HG03175 (cell line): Measurements from ENCODE around the gene CLEC16A.

ENCODE experiments used
- ATAC-seq: cut with Tn5 transposase; IDR thresholded peaks from one replicate; pipeline ENCODE4 v1.9.1; 2021; ENCODE audit warnings: mild to moderate bottlenecking, moderate library complexity; ENCODE audit not compliant: unreplicated experiment

Gene CLEC16A

DNA sequence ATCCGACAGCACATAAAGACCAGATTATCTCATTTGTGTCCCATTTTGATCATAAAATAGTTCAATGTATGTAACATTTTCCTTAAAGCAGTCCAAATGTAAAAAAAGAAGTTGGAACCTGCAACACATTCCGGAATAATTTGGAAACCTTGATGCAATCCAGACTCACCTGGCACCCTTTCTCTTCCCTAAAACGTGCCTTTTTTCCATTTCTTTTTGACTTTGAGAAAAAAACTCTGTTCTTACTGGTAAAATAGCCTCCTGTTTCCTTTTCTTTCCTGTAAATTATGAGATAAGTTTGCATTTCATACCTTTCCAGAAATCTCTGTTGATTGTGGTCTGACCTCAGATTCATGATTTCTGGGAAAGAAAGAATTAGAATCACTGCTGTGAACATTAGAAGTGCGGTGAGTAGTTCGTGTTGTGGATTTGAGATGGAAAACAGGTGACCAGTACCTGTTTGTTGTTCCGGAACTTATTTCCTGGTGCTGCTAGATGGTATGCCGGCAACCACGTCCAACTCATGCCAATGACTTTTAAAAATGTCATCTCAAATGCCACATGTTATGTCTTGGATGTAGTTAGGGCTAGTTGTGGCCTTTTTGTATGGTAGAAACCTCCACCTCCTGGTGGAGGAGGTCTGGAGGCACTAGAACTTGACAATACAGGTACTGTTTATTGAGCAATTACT lies 203.5 kb downstream of the CLEC16A start:
- no peak for ATAC-seq

DNA sequence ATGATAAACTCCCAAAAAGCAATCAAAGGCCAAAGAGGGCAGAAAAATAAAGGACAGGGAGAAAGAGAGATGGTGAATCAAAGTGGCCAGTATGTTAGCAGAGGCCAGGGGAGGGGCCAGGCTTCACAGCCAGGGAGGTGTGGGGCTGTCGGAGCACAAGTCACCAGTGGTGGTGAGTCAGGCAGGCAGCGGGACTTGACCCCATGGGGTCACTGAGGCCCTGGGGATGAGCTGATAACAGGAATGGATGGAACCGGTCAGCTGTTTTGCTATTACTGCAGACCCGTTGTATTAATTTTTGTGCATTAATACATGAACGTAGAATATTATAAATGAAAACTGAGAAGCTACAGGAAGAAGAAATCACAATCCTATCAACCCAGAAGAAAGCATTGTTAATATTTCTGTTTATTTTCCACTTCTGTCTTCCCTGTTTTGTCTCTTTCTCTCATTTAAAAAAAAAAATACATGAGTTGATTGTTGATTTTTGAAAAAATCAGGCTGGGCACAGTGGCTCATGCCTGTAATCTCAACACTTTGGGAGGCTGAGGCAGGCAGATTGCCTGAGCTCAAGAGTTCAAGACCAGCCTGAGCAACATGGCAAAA lies 204.8 kb downstream of the CLEC16A start:
- ATAC-seq, result no peak

DNA sequence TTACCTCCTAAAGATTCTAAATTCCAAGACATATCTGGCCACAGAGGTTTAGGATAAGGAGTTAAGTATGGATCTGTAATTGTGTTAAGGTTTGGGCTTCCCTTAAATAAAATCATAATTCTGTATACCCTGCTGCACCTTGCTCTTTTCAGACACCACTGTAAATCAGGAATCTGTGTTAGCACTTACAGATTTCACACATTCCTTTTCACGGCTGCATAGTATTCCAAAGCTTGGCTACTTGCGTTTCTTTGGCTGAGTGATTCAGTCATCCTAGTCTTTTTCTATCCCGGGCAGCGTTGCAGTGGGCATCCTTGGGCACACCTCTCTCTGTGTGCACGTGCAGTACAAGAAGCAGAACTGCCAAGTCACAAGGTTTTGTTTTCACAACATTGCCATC lies 205.8 kb downstream of the CLEC16A start:
- ATAC-seq, result no peak

DNA sequence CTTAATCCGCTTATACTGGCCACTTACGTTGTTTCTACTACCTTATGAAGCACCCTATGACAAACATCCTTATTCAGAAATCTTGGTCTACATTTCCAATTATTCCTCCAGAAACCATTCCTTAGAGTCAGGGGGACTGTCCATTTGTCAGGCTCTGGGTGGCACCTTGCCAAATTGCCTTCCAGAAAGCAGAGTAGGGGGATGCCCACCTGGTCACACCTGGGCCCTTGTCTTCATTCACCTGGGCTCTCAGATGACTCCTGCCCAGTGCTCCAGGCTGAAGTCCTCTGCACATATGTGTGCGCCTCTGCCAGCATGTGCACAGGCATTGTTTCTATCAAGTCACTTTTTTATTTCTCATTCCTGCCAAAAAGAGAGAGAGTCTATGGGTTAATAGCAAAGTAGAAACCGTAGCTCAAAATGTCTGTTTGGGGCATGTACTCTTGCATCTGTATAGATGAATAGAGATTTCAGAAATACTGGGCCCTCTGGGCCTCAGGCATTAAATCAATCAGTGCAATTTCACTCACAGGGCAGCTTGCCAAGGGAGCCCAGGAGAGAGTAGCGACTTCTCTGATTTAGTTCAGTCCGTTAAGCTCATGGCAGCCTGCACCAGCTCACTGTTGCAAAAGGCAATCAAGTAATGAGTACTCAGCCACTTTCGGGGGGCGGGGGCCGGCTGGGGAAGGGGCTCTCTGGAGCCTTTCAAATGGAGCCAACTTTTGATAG lies 207.0 kb downstream of the CLEC16A start:
- ATAC-seq, result no peak

DNA sequence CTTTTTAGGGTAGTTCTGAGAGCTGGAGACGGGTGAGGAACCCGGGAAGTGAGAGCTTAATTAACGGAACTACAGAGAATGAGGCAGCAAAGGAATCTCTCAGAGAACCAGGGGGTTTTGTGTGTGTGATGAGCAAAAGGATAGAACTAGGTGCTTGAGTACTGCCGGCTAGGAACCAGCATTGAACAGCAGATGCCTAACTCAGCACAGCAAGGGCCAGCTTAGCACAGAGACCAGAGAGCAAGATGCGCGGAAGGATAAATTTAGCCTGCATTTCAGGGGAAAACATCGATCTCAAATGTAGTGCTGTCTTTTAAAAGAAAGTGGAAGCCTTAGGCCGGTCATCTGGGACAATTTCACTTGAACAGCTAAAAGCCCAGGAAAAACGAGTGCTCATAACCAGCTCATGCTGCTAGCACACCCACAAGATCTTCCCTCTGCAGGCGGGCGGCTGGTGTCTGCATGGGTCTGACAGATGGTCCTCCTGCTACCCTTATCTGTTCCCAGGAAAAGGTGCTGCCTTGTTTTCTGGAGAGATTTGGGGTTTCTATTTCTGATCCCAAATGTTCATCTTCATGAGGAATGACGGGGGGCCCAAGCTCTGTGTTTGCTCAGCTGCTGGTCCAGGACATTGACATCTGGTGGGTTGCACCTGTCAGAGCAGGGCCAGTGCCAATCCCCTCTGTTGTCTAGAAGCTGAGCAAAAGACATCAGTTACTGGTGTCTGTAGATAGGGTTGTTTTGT lies 207.7 kb downstream of the CLEC16A start:
- no peak for ATAC-seq

DNA sequence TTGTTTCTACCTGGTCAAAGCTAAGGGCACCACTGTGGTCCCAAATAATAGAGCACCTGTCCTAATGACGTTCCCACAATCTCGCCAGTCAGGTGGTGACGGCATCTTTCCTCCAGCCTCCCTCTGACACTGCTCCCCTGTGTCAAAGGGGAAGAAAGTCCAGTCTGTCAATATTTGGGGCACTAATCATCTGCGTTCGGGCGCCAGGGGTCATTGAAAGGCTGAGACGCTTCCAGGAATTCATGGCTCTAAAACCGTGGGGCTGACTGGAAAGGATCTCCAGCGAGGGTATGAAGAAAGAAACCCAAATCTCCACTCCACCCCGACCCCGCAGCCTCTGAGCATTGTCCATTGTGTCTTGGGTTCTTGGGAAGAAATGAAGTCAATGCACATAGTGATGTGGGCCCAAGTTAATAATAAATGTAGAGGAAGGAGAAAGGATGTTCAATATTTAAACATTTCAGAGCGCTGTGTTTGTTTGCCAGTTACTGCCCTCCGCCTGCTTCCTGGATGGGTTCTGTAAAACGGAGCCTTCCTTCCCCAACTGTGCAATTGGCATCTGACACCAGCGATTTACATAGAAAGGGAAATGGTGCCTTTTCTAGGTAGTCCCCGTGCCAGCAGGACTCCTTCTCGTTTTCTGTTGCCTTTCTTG lies 208.4 kb downstream of the CLEC16A start:
- no peak for ATAC-seq

DNA sequence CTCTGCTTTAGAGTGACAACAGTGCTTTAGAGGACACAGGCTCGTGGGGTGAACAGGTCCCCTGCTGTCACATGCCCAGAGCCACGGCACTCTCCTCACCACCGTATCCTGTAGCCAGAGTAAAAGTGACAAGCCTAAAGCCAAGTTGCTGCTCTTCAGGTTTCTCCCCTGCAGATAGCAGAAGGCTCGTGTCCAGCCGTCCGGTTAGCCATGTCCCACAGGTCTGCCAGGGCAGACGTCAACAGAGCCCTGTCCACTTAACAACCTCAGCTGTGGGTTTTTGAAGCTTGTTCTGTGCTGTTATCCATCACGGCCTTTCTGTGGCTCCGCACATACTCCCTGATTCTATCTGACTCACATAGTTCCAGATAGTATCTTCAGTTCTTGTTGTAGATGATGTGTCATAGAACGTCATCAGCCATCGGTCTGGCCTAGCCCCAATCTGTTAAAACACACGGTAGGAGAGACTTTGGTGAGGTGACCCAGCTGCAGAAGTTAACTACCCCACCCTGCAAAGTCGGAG lies 211.0 kb downstream of the CLEC16A start:
- ATAC-seq, result no peak

DNA sequence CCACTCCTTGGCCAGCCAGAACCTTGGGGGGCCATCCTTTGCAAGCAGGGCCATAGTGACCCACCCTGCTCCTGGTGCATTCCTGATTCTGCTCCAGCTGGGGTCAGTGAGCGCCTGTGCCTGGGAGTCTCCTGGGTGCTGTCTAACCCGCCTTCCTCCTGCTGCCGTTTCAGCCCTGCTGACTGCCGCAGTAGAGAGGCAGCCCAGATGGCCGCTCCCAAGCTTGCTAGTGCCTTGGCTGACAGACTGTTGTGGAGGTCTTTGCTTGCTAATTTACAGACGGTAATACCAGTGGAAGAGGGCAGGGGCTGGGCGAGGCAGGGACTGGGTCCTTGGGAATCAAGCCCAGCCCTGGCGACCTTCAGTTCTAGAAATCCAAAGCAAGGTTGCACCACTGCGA lies 212.0 kb downstream of the CLEC16A start:
- ATAC-seq, result no peak

DNA sequence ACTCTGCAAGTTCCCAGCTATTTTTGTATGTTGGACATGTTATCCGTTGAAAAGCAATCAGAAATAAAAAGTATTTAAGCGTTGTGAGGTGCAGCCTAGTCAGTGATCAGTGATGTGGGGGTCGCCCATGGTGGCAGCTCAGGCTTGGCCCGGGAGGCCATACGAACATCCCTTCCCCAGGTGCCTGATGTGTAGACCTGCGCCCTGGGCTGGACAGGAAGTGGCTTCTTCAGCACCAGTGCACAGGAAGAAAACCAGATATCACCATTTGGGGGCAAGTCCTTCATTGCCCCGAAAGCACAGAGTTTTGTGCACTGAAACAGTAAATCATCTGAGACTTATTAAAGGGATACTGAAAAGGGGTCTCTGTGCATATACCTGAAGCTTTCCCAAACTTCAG lies 212.8 kb downstream of the CLEC16A start:
- no peak for ATAC-seq

DNA sequence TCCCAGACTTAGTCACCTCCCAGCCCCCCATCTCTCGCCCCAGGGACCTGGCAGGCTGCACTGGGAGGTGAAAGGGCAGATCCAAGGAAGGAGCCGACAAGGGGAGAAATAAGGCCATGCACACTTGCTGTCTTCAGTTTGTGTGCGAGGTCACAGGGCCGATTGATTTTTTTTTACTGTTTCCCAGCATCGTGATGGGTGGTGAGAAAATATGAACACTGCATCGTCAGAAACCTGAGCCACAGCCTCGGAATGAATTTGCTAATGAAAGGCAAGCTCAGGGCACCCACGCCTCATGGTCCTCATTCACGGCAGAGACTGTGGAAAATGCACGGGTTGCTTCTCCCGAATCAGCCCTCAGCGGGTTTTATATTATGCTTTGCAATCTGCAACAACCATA lies 213.7 kb downstream of the CLEC16A start:
- no peak for ATAC-seq

DNA sequence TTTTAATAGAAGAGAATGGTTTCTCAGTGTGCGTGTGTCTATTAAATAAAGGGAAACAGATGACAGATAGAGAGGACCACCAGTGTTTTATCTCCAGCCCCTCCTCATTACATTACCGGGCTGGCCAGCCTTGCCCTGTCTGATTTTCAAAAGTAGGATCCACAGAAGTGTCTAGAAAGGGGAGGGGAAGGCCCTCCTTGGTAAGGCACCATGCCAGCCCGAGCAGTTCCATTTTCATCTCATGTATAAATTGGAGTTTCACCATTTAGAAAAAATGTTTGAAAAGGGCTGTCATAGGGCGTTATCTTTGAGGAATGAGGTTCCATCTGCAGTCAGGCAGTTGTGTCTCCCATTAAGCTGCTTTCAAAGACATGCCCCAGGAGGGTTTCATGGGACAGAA lies 214.9 kb downstream of the CLEC16A start:
- ATAC-seq, result no peak

DNA sequence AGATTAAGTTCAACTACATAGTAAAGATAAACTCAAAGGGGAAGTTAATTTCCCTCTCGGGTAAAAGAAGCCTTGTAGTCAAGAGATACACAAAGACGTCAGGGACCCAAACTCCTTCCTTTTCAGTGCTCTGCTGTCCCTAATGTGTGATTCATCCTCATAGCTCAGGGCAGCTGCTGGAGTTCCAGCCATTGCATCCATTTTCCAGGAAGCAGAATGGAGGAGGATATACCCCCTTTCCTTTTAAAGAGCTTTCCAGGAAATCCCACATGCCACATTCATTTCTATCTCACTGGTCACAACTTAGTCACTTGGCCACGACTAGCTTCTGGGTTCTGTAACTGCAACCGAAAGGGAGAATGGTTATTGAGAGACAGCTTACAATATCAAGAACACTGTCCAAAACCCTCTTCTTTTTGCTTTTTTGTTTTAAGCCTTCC lies 216.3 kb downstream of the CLEC16A start:
- no peak for ATAC-seq

DNA sequence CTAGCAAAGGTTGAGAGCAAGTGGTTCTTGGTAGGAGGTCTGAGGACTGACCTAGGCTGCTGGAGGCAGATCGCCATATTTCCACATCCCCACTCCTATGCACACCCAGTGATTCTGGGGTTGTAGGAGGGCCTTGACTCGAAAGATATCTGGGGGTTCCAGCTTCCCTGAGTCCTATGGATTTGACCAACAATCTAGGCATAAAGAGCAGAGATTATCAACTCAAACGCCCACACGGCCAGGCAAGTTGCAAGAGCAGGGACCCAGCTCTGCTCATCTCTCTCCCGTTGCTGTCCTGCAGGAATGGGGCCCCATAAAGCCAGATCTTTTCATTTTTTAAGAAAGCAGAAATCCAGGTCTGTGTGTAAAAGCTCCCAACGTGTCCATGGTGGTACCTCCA lies 217.1 kb downstream of the CLEC16A start:
- no peak for ATAC-seq

DNA sequence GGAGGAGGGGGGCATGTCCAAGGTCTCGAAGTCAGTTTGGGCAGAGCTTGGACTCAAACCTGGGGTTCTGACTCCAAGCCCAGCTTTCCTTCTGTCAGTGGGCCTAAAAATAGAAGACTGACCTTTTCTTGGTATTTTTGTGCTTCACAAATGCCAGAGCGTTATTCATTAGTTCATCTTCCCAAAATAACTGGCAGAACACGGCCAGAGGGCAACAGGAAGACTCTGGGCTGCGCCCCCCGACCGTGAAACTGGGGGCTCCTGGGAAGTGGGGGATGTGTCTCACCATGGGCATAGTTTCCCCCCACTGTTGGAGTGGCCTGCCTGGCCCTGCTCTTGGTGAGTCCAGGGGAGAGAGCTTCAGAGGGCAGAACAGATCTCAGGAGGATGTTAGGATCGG lies 217.6 kb downstream of the CLEC16A start:
- no peak for ATAC-seq

DNA sequence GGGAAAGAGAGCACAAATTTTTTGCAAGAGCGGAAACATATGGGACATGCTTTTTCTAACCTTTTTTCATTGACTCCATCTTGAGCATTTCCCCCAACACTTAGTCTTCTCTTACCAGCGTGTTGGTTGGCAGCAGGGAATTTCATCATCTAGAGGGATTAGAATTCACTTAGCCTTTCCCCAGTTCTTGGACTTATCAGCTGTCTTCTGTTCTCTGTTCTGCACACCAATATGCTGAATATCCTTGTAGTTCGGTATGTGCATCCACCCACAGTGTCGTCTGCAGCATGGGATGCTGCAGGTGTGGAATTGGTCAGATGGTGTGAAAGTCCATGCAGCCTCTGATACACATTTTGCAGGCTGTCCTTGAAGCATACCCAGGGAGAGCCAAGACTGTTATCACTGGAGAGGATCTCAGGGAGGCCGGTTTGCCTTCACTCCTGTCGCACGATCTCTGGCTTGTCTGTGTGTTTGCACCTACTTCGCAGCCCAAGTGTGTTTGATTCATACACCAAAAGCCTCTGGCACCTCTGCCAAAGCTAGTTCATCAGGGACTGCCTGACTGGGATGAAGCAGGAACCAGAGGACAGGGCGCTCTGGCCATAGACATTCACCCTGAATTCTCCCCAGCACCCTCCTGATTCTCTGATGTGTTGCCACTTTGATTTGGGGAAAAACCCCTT lies 218.4 kb downstream of the CLEC16A start:
- ATAC-seq, result no peak

DNA sequence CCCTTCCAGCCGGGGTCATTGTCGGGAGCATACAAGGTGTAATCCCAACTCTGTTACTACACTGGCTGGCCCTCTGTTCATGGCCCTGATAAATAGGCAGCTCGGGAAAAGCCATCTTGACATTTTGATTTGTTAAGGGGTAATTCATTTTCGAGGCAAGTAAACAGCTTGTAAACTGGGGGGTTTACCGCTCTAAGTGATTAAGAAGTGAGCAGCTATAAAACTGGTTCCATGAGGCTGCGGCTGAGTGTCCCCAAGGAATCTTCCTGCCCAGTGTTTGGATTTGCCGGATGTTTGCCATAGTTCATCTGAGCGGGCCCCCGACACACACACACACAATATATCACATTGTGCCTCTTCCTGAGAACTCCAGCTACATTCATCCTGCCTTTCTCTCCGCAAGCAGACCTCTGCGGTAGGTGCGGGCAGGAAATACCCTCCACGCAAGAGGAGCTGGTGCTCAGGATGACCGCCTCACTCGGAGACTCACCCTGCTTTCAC lies 219.4 kb downstream of the CLEC16A start:
- no peak for ATAC-seq

DNA sequence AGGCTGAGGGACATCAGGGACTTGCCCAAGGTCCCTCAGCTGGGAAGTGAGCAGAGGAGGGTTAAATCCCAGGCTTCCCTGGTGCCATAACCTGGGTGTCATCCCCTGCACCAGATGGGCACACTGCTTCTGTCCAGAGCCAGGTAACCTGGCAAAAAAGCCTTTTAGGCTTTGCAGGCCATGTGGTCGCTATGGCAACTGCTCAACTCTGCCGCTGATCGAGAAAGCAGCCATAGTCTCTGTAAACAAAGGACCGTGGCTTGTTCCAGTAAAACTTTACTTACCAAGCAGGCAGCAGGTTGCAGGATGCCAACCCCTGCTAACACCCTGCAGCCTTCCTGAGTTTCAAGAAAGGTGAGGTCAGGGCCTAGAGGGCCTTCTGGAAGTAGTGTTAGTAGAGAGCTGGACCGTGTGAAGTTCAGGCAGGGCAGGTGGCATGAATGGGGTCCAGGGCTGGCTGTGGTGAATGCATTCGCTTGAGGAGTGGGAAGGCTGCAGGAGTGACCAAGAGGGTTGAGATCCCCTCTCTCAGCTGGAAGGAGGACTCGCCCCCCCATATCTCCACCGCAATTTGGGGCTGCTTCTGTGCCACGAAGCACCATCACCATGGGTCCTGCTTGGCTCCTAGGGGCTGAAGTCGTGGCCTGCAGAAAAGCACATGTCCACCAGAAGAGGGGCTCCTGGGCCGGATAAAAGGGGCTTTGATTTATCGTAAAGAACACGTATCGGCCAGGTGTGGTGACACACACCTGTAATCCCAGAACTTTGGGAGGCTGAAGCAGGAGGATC lies 220.3 kb downstream of the CLEC16A start:
- no peak for ATAC-seq

DNA sequence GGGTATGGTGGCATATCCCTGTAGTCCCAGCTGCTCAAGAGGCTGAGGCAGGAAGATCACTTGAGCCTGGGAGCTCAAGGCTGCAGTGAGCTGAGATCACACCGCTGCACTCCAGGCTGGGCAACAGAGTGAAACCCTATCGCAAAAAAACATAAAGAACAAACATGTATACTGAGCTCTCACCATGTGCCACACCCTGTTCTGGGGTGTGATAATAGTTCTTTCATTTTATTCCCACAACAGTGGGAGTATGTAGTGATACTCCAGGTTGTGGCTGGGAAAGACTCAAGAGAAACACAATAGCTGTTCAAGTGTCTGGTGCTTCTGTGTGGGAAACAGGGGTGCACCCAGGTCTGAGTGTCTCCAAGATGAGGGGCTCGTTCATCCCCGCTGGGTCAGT lies 221.0 kb downstream of the CLEC16A start:
- no peak for ATAC-seq
